Measurements from ENCODE around the gene USP30. TPM values are rescaled to one million over a fixed set of nuclear protein-coding genes. Genes with fewer than 3 reads are reported as not detected.

USP30 gene
- total and polyA plus RNA-seq, 8 donors, result 4.8 to 11.2 (median 9.3) TPM

DNA sequence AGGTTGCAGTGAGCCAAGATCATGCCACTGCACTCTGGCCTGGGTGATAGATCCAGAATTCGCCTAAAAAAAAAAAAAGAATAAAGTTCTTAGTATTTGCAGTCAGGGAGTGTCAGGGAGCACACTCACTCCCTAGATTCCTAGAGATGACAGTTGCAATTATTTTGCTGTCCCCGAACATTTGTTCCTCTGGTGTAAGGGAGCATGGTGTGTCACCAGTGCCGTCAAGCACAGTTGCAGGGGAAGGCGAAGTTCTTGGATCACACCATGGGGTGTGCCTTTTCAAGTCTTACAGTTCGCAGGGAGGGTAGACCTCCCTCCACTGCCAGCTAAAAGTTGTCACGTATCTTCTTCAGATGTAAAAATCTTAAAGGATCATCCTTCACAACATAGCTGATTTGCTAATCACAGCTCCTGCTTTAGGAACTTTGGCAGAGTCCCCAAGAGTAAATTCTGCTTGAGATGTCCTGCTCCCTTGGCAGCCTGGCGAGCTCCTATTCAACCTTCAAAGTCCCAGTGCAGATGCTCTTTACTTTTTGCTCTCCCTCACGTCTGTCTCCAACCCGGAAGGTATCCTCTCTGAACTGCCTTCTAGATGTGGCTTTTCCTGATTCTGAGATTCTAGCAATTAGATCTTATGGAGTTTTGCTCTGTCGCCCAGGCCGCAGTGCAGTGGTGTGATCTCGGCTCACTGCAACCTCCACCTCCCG, 75.3 kb downstream of the USP30 start:
- intact Hi-C loops (cut with DNase I), result no loop called here
- H3K9me3 ChIP-seq, result no peaks in the 10 kb centered on the region
- DNase-seq (no peak), FAIRE-seq (no peak), ATAC-seq (no peak)
- peaks cover 0 to 9% (median 0%) of the 10 kb centered on the region in 3 donors for H3K4me1 ChIP-seq
- TF ChIP-seq, protein P1, sequence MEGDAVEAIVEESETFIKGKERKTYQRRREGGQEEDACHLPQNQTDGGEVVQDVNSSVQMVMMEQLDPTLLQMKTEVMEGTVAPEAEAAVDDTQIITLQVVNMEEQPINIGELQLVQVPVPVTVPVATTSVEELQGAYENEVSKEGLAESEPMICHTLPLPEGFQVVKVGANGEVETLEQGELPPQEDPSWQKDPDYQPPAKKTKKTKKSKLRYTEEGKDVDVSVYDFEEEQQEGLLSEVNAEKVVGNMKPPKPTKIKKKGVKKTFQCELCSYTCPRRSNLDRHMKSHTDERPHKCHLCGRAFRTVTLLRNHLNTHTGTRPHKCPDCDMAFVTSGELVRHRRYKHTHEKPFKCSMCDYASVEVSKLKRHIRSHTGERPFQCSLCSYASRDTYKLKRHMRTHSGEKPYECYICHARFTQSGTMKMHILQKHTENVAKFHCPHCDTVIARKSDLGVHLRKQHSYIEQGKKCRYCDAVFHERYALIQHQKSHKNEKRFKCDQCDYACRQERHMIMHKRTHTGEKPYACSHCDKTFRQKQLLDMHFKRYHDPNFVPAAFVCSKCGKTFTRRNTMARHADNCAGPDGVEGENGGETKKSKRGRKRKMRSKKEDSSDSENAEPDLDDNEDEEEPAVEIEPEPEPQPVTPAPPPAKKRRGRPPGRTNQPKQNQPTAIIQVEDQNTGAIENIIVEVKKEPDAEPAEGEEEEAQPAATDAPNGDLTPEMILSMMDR (IDR thresholded peaks at IDR 0.05), result no peak
- H3K27me3 ChIP-seq, result no peaks in the 10 kb centered on the region
- H3K27ac ChIP-seq, result no peak overlapping the region
- 89 to 95% methylated on average over 13 of the region's 13 CpGs for WGBS, 2 donors
- H3K36me3 ChIP-seq, result no peaks in the 10 kb centered on the region
- no peak overlapping the region for H3K4me3 ChIP-seq

DNA sequence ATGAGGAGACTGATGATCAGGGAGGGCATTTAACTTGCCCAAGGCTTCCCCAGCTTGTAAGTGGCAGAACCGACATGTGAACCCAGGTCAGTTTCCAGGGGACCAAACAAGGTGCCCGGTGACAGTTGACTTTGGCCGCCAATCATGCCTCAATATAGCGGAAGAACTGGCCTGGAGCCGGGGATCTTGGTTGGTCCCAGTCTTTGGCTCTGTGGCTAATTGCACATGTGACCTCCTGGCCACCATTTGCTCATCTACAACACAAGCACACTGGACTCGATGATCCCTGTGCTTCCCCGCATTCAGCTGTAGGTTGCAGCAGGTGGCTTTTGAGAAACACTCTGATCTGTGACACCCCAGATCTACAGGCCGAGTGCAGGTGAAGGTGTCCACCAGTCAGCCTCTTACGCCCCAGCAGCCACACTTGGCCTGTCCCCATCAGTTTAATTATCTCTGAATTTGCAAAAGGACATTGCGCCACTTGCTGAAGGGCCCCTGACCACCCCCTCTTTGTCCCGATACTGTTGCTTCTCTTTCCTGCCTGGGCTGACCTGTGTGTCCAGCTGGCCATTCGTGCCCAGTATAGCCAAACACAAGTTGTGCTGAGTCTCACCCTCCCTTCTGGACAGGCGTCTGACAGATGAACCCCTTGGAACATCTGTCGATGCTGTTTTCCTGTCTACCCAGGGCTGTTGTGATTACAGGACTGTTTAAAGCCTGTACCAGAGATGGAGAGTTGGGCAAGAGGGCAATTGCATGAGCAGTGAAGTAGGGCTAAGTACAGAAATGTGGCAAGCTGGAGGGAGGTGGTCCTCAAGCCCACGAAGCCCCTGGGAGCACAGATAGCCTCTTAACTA, 78.1 kb downstream of the USP30 start:
- no peaks in the 10 kb centered on the region for H3K9me3 ChIP-seq
- no peaks in the 10 kb centered on the region for H3K27me3 ChIP-seq
- peak overlapping the region; percentile 52 to 61 (median 57) for H3K27ac ChIP-seq
- FAIRE-seq (no peak), DNase-seq (no peak), ATAC-seq (peak; percentile 5 to 36 (median 21))
- no peaks in the 10 kb centered on the region for H3K36me3 ChIP-seq
- 68 to 76% methylated on average over 15 of the region's 15 CpGs for WGBS, 2 donors
- peak overlapping the region in 1 of 4 donors; percentile 26 for H3K4me3 ChIP-seq
- intact Hi-C loops (cut with DNase I), result no loop called here
- H3K4me1 ChIP-seq, result peaks cover 0 to 9% (median 4%) of the 10 kb centered on the region in 3 donors
- TF ChIP-seq, protein P1 (IDR thresholded peaks at IDR 0.05), result no peak

- Histone ChIP-seq H3K27ac (peak overlapping the region; percentile 52 to 61 (median 57)), H3K27me3 (no peaks in the 10 kb centered on the region), H3K9me3 (no peaks in the 10 kb centered on the region), H3K36me3 (no peaks in the 10 kb centered on the region), H3K4me3 (peak overlapping the region in 2 of 4 donors; percentile 13 to 26), H3K4me1 (peaks cover 0 to 9% (median 4%) of the 10 kb centered on the region in 3 donors)
- intact Hi-C loops (cut with DNase I), result no loop called here
- WGBS, 2 donors, result 24 to 27% methylated on average over 24 of the region's 24 CpGs
- TF ChIP-seq, protein P1 (IDR thresholded peaks at IDR 0.05), result no peak
- FAIRE-seq (no peak), ATAC-seq (peak; percentile 88 to 91 (median 90)), DNase-seq (peak; percentile 70 to 84 (median 74))
These were observed 79.0 kb downstream of the USP30 start for GRCh38 chr12:109131154-109132050.

GRCh38 chr12:109134186-109134917, 82.0 kb downstream of the USP30 start:
- Histone ChIP-seq H3K4me1 (peaks cover 9 to 17% (median 13%) of the 10 kb centered on the region in 3 donors), H3K27ac (no peak overlapping the region), H3K4me3 (no peak overlapping the region), H3K36me3 (no peaks in the 10 kb centered on the region), H3K27me3 (no peaks in the 10 kb centered on the region), H3K9me3 (no peaks in the 10 kb centered on the region)
- no peak for FAIRE-seq
- DNase-seq, result peak in 2 of 6 donors; percentile 62 to 65
- TF ChIP-seq, protein P1 (IDR thresholded peaks at IDR 0.05), result peak in 2 of 4 donors; percentile 47 to 53
- ATAC-seq, result peak in 3 of 4 donors; percentile 43 to 62 (median 54)
- 46 to 57% methylated on average over 6 of the region's 6 CpGs for WGBS, 2 donors
- intact Hi-C loops (cut with DNase I), result no loop called here
